GM20000 (cell line): ENCODE data around the gene ST6GALNAC1.

Source experiments
- DNase-seq: peaks from one replicate; pipeline ENCODE4 v3.0.0; 2012; ENCODE audit warnings: low spot score
- CTCF ChIP-seq: IDR thresholded peaks from 2 replicates; pipeline ENCODE4 v1.5.1; 2012; ENCODE audit warnings: mild to moderate bottlenecking, control low read depth; ENCODE audit errors: extremely low read depth, missing control alignments

The ST6GALNAC1 gene

DNA sequence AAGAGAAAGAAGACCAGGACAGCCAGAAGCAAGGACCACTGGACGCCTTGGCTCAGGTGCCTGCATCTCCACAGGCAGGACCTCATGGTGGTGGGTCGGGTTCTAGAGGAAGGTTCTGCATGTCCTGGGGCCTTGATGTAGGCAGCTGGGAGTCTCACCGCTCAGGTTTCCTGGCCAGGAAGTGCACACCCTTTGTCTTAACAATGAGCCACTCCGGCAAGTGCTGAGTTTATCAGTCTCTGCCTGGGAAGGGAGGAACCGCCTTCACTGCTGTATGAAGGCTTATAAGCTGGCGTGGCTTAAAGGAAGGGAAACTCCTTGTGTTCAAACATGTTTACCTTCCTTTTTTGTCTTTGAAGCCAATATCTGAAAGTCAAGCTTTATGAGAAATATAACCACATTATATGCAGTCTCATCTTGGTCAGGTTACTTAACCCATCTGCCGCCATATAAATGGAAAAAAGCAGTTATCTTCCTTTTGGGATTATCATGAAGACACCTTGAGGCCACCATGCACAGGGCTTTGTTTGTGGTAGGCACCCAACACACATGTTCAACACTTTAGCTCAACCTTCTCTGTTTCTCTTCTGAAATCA lies at the start of gene ST6GALNAC1:
Gene ST6GALNAC1 (minus strand): TSS at position 205 of the 596 bp plus-strand sequence. CDS start 119 bp downstream, at position 86.
- no peak for TF ChIP-seq CTCF
- no peak for DNase-seq

- no peak for TF ChIP-seq CTCF
- no peak for DNase-seq
Observed at GRCh38 chr17:76691379-76692191, 48.0 kb upstream of the ST6GALNAC1 start.

GRCh38 chr17:76690596-76691280 lies 47.2 kb upstream of the ST6GALNAC1 start:
- DNase-seq = no peak

GRCh38 chr17:76689859-76690258 lies 46.3 kb upstream of the ST6GALNAC1 start:
- no peak for TF ChIP-seq CTCF
- no peak for DNase-seq

More at GRCh38 chr17:76690596-76691280, 47.2 kb upstream of the ST6GALNAC1 start:
- TF ChIP-seq CTCF = no peak

DNA sequence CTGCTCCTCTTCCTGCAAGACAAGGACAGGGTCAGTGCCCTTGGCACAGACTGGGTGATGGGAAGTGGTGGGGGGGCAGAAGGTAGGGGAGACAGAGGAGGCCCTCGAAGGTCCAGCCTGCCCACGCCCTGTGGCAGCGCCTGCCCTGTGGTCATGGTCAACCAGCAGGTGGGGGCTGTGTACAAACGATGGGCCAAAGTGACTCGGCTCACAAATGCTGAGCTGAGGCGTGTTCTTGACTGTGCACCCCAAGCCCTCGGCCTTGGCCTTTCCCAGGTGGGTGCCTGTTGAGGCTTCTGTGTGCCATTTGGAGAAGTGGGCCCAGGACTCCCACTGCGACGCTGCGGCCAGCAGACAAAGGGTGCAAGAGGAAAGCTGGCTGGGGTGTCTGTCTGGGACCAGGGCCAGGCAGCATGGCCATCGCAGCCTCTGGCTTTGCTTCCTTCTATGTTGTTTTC lies 44.6 kb upstream of the ST6GALNAC1 start:
- TF ChIP-seq CTCF = no peak

GRCh38 chr17:76687298-76688164 lies 44.0 kb upstream of the ST6GALNAC1 start:
- TF ChIP-seq CTCF = no peak
- no peak for DNase-seq

More for the DNA sequence above, 44.6 kb upstream of the ST6GALNAC1 start:
- no peak for DNase-seq
